ENCODE results near the gene CLEC17A.
"Not testable (repeated sequence)": the region's sequence is repeated elsewhere in the genome, so short reads cannot be mapped to it uniquely, and the experiment has no call there.

Gene CLEC17A

GRCh38 chr19:14624491-14624890 is 41.6 kb downstream of the CLEC17A start:
- DNase-seq; in situ Hi-C loops (cut with MboI; ENCODE audit: low pct_unique_long_range_greater_than_20kb, low sequenced_read_pairs): not testable (repeated sequence)

DNA sequence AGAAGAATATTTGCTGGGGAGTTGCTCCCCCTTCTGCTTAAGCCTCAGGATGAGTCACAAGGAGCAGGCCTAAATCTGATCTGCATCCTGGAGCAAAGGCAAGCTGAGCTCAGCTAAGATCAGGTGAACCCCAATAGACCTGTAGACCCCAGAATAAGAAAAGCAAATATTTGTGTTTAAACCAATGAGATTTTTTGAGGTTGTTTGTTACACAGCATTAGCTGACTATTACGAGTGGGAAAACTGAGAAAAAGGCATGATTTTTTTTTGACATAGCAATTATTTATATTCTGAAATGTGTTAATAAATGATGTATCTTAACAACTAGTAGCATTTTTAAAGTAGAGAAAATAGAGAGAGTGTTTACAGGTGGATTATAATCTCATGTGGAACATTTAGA is 46.7 kb downstream of the CLEC17A start:
- in situ Hi-C loops (cut with MboI; ENCODE audit: low pct_unique_long_range_greater_than_20kb, low sequenced_read_pairs), result no loop called here
- no peak for DNase-seq

DNA sequence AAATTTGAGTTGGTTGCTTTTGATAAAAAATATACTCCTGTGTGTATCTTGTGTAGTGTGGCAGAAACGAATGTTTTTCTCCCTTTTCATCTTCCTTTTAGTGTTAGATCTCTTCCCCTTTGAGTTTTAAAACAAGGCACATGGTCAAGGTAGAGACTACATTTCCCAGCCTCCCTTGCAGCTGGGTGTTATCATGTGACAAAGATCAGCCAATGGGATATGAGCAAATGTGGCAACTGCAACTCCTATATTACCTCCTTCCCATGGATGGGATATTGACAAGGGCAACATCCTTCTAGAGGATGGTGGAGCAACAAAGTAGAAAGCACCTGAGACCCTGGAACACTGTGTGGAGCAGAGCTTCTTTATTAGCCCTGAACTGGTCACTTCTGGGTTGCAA is 49.4 kb downstream of the CLEC17A start:
- in situ Hi-C loops (cut with MboI; ENCODE audit: low pct_unique_long_range_greater_than_20kb, low sequenced_read_pairs), result no loop called here
- DNase-seq, result peak; percentile 45

DNA sequence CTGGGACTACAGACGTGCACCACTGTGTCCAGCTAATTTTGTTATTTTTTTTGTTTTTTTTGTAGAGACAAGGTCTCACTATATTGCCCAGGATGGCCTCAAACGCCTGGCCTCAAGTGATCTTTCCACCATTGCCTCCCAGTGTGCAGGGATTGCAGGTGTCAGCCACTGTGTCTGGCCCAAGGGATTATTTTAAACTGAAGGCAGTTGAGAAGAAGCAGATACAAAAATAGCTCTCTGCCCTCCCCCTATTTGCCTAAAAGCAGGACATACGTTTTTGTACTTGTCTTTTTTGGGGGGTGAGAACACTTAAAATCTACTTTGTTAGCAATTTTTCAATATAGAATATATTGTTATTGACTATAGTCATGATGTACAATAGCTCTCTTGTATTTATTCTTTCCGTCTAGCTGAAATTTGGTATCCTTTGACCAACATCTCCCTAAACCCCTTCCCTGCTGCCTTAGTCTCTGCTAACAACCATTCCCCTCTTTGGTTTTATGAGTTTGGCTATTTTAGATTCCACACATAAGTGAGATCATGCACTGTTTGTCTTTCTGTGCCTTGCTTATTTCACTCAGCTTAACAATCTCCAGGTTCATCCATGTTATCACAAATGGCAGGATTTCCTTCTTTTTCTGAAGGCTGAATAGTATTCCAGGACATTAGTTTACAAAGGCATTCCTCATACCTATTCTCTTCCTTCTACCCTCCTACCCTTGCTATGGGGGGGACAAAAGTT is 56.8 kb downstream of the CLEC17A start:
- in situ Hi-C loops (cut with MboI; ENCODE audit: low pct_unique_long_range_greater_than_20kb, low sequenced_read_pairs), result no loop called here
- no peak for DNase-seq

DNA sequence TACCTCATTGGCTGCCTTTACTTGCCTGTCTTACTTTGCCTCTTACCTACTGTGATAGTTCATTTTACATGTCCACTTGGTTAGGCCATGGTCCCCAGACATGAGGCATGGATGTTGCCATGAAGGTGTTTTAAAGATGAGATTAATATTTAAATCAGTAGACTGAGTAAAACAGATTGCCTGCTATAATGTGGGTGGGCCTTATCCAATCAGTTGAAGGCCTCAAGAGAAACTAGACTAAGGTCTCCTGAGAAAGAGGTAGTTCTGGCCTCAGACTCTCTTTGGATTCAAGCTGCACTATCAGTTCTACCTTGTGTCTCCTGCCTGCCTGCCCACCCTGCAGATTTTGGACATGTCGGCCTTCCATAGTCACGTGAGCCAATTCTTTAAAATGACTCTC is 65.6 kb downstream of the CLEC17A start:
- no peak for DNase-seq
- in situ Hi-C loops (cut with MboI; ENCODE audit: low pct_unique_long_range_greater_than_20kb, low sequenced_read_pairs), result no loop called here

GRCh38 chr19:14649020-14649419 is 66.1 kb downstream of the CLEC17A start:
- in situ Hi-C loops (cut with MboI; ENCODE audit: low pct_unique_long_range_greater_than_20kb, low sequenced_read_pairs), result no loop called here
- no peak for DNase-seq

DNA sequence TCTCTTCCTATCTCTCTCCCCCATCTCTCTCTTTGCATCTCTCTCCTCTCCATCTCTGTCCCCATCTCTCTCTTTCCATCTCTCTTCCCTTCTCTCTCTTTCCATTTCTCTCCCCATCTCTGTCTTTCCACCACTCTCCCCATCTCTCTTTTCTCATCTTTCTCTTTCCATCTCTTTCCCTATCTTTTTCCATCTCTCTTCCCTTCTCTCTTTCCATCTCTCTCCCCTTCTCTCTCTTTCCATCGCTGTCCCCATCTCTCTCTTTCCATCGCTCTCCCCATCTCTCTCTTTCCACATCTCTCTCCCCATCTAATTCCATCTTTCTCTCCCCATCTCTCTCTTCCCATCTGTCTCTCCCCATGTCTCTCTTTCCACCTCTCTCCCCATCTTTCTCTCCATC is 67.3 kb downstream of the CLEC17A start:
- in situ Hi-C loops (cut with MboI; ENCODE audit: low pct_unique_long_range_greater_than_20kb, low sequenced_read_pairs), result no loop called here
- DNase-seq, result no peak

DNA sequence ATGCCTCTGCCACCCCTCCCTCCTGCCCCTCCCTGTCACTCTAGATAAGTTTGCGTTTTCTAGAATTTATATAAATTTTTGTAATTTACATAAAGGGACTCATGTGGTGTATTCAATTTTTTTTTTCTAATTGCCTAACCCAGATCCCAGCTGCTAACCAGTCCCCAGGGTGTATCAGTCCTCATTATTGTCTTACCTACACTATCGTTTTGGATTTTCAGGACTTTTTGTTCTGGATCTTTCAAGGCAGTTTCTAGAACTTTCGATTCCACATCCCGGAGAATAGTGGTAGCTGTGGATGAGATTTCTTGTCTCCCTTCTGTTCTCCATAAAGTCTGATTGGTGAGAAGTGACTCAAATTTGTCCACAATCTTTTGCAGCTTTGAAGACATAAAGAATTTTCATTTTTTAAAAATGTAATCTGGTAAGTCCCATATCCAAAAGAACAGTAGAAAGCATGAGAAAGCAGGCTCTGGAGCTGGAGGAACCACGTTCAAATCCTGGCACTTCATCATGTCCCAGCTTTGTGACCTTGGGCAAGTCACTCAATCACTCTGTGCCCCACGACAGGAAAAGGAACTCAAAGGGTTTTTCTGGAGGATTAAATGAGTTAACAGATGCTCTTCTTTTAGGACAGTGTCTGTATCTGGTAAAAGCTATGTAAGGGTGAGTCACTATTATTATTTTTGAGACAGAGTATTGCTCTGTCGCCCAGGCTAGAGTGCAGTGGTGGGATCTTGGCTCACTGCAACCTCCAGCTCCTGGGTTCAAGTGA is 72.1 kb downstream of the CLEC17A start:
- DNase-seq, result no peak
- in situ Hi-C loops (cut with MboI; ENCODE audit: low pct_unique_long_range_greater_than_20kb, low sequenced_read_pairs), result no loop called here

- in situ Hi-C loops (cut with MboI; ENCODE audit: low pct_unique_long_range_greater_than_20kb, low sequenced_read_pairs), result no loop called here
- no peak for DNase-seq
Measured at GRCh38 chr19:14655726-14656125, 72.8 kb downstream of the CLEC17A start.

DNA sequence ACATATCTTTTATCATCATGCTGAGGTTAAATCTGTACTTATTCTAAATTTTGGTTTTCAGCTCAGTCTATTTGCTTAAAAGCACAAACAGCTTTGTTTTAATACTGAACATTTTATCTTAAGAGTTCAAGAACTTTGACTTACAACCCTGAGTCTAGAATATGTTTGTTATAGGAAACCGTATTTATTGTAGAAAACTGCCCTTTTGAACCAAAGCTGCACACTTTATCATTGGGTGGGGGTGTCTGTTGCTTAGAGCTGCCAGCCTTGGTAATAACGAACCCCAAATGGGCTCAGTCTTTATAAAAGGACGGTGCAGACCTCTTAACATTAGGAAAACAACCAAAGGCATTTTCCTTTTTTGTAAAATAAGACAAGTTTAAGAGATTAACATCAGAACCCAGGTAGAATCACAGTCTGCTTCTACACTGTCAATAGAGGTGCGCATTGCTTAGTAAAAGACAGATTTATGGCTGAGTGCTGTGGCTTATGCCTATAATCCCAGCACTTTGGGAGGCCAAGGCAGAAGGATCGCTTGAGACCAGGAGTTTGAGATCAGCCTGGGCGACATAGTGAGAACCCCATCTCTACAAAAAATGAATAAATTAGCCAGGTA is 77.1 kb downstream of the CLEC17A start:
- DNase-seq, result no peak
- in situ Hi-C loops (cut with MboI; ENCODE audit: low pct_unique_long_range_greater_than_20kb, low sequenced_read_pairs), result no loop called here

GRCh38 chr19:14661372-14661924 is 78.6 kb downstream of the CLEC17A start:
- in situ Hi-C loops (cut with MboI; ENCODE audit: low pct_unique_long_range_greater_than_20kb, low sequenced_read_pairs), result no loop called here

More at GRCh38 chr19:14661372-14661924, 78.6 kb downstream of the CLEC17A start:
- peak; percentile 80 for DNase-seq
